WI38 (cell line): ENCODE results near the gene WSB1.

Experiments
- H3K4me3 ChIP-seq: 2 replicates; pipeline ENCODE4 v1.5.1; 2011; ENCODE audit warnings: low read depth, mild to moderate bottlenecking, control low read depth, low read length
- TF ChIP-seq, protein P1 (sequence below): IDR thresholded peaks from 2 replicates; pipeline ENCODE4 v1.5.1; 2012; ENCODE audit warnings: low read depth, mild to moderate bottlenecking, control low read depth, low read length

WSB1 gene

DNA sequence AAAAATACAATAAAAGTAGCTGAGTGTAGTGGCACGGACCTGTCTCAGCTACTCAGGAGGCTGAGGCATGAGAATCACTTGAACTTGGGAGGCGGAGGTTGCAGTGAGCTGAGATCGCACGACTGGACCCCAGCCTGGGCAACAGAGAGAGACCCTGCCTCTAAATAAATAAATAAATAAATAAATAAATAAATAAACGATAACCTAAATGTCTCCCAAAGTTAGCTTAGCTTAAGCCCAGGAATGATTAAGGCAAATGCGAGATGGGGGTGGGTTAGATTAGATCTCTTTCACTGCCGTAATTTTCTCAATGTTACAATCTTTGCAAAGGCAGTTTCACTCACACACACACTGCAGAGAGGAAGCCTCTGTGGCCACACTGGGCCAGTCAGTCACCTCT is 46.7 kb downstream of the WSB1 start:
- no peak overlapping the region for H3K4me3 ChIP-seq
- TF ChIP-seq, protein P1, sequence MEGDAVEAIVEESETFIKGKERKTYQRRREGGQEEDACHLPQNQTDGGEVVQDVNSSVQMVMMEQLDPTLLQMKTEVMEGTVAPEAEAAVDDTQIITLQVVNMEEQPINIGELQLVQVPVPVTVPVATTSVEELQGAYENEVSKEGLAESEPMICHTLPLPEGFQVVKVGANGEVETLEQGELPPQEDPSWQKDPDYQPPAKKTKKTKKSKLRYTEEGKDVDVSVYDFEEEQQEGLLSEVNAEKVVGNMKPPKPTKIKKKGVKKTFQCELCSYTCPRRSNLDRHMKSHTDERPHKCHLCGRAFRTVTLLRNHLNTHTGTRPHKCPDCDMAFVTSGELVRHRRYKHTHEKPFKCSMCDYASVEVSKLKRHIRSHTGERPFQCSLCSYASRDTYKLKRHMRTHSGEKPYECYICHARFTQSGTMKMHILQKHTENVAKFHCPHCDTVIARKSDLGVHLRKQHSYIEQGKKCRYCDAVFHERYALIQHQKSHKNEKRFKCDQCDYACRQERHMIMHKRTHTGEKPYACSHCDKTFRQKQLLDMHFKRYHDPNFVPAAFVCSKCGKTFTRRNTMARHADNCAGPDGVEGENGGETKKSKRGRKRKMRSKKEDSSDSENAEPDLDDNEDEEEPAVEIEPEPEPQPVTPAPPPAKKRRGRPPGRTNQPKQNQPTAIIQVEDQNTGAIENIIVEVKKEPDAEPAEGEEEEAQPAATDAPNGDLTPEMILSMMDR = no peak

DNA sequence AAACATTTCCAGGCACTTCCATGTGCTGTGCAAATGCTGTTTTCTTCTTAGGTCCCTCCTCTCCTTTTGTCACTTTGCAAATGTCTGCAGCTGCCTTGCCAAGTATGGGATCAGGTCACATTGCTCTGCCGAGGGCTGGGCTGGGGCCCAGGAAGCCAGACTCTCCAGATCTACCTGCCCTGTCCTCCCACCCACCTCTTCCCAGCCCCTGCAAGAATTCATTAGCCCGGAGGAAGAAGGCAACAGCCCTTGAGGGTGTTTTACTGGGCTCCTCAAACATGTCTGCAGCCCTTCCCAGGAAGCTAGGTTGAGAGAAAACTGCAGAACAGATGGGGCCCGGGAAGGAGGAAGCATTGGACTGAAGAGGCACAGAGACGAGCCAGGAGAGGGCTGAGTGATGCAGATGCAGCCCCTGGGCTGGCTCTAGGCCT is 47.1 kb downstream of the WSB1 start:
- no peak overlapping the region for H3K4me3 ChIP-seq
- TF ChIP-seq, protein P1 = no peak

DNA sequence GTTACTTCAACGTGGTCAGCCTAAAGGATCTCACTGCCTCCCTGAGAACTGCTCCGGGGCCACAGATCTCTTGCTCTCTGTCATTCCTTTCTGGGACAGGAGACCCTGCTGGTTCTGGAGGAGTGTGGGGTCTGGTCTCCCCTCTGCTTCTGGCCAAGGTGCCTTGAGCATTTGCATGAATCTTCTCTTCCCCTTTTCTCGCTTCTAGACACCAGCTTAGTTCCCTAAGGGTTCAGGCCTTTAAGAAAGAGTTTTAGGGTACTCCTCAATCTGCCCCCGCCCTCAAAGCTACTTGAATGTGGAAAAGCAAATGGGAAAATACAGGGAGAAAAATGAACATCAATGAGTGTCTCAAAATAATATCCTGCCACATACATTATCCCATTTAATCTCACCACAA is 48.1 kb downstream of the WSB1 start:
- H3K4me3 ChIP-seq = no peak overlapping the region
- TF ChIP-seq, protein P1 = no peak

DNA sequence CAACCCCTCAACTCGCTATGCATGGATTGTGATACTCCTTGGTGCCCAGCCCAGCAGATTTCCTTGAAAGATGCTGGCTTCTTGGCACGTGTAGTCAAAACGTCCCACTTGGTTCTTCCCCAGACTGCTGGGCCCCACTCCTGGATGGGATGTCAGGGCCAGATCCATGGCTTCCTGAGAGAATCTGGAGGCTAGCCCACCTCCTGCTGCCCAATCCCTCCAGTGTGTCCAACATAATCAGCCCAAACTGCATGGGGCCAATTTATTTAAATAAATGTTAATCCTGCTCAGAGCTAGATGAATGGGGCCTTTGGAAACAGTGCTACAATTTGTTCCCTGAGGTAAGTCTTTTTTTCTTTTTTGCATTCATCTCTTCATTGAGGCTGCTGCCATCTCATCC is 49.4 kb downstream of the WSB1 start:
- no peak overlapping the region for H3K4me3 ChIP-seq
- TF ChIP-seq, protein P1 = no peak

DNA sequence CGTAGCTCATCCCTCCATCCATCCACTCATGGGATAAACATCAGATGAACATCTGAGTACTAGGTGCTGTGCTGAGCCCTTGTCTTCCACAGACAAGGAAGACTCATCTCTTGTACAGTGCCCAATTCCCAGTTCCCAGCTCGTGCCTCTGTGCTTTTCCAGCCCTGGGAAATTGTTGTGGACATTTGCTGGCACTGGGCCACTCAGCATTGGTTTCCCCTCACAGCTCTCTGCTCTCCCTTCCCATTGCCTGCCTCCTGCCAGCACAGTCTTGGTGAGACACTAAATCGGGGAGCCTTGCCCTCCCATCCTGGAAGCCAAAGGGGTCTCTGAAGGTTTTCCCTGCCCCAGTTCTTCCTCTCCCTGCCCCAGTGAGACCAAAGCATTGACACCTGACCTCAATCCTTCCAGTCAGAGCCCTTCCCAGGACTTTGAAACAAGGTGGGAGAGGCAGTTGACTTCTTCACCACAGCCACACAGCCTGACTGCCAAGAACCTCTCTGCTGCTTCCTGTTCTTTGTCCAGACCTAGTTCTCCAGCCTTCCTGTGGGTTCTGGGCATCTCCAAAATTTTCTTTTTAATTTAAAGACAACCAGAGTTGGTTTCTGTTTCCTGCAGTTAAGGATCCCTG is 50.2 kb downstream of the WSB1 start:
- no peak overlapping the region for H3K4me3 ChIP-seq
- TF ChIP-seq, protein P1 = no peak

DNA sequence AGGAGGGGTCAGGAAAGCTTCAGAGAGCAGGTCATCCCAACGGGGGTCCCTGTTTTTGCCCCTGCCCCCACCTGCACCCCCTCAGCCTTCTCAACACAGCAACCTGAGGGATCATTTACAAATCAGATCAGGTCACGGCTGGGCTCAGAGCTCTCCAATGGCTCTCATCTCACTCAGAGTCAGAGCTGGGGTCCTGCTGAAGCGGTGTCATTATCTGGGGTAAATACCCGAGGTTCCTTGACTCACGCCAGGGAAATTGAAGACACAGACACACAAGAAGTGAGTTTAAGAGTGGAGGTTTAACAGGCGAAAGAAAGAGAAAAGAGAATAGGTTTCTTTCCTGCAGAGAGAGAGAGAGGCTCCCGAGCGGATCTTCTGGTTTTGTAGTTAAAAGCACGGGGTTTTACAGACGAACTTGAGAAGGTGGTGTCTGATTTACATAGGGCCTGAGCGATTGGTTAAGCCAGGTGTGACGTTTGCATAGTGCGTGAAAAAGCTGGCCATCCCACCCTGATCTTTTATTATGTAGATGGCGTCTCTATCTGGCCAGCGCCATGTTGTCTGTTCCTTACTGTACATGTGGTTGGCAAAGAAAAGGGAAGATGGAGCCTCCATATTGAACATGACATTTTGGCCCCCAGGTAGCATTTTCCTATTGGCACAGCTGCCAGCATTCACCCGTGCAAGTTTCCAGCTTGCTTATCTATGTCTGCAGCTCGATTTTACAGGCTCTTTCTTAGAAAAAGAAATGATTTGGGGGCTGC is 51.4 kb downstream of the WSB1 start:
- TF ChIP-seq, protein P1 = no peak
- H3K4me3 ChIP-seq = no peak overlapping the region

DNA sequence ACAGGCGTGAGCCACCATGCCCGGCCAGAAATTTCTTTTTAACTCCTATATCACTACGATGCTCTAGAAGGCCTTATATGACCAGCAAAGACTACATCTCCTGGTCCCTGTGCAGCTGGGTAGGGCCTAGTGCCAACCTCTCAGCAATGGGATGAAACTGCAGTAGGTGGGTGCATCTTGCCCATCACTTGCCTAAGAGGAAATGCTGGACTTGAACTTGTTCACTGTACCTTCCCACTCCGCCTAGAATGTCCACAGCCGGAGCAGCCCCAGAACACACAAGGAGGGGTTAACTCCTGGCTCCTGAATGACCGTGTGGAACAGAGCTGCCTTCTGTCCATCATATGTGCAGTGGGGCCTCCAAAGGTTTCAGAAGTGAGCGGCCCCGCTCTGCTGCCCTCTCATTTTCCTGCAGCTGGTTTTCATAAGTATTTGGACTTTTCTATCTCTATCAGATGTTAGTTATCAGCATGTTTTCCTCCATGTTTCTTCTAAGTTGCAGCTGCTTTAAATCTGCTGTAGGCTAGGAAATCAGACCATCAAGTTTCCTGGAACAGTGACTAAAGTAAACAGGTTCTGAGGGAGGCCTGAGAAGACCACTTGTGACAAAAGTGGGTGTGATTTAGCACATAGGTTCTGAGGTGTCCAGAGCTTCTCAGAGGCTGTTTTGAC is 52.5 kb downstream of the WSB1 start:
- TF ChIP-seq, protein P1 = no peak
- no peak overlapping the region for H3K4me3 ChIP-seq
